ENCODE measurements around the gene ABCG1.

ABCG1 gene

DNA sequence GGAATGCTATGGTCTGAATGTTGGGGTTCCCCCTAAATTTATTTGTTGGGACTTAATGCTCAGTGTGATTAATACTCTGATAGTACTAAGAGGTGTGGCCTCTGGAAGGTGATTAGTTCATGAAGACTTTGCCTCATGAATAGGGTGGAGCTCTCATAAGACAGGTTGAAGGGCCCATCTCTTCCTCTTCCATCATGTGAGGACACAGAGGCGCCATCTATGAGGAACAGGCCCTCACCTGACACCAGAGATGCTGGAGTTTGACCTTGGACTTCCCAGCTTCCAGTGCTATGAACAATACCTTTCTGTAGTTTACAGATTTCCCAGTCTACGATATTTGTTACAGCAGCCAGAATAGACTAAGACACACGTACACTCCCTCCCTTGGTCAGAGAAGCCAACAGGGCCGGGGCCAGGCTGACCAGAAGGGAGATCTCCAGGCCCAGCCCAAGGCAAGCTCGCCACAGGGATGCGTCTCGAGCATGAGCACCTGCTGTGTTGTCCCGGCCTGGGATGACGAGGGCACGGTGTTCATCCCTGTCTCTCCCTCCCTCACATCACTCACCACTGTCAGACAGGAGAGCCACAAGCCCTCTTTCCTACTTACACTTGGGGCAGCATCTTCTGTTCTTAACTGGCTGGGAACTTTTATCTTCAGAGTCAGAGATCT, 4.7 kb upstream of the ABCG1 start:
- in situ Hi-C loops (cut with MboI; ENCODE audit: low sequenced_read_pairs): no loop called here

DNA sequence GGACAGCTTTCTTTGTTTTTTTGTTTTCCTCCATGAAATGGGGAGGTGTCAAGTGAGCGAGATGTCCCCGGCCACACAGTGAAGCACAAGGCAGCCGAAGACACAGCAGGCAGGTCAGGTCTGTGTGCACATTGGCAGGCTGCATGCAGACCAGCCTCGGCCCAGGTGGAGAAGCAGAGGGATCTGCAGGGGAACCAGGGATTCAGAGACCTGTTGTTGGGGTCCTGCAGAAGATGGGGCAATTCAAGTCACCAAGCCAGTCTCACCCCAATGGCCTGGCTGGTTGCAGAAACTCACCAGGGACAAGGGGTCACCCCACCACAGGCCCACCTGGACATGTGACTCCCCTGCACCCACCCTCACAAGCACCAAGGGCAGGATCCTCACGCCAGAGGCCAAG, 4.0 kb upstream of the ABCG1 start:
- in situ Hi-C loops (cut with MboI; ENCODE audit: low sequenced_read_pairs): no loop called here

DNA sequence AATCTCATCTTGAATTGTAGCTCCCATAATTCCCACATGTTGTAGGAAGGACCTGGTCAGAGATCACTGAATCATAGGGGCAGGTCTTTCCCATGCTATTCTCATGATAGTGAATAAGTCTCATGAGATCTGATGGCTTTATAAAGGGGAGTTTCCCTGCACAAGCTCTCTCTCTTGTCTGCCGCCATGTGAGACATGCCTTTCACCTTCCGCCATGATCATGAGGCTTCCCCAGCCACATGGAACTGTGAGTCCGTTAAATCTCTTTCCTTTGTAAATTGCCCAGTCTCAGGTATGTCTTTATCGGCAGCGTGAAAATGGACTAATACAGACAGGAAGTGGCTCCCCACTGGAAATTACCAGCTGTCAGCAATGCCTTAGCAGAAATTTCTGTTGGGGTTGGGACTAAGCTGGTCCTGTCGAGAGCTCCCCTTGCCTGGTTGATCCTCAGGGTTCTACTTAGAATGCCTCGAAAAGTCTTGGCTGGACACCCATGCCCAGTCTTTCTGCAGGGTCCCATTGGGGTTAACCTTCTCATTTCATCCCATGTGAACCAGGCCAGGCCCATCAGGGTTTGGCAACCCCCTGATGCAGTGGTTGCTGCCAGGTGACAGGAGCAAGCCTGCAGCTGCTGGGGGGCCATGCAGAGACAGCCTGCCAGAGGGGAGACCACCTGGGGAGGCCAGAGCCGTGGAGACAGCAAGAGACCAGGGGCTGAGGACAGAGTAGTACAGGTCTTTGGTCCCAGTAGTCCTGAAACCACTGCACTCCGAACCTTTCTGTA, 2.8 kb upstream of the ABCG1 start:
- in situ Hi-C loops (cut with MboI; ENCODE audit: low sequenced_read_pairs): no loop called here

DNA sequence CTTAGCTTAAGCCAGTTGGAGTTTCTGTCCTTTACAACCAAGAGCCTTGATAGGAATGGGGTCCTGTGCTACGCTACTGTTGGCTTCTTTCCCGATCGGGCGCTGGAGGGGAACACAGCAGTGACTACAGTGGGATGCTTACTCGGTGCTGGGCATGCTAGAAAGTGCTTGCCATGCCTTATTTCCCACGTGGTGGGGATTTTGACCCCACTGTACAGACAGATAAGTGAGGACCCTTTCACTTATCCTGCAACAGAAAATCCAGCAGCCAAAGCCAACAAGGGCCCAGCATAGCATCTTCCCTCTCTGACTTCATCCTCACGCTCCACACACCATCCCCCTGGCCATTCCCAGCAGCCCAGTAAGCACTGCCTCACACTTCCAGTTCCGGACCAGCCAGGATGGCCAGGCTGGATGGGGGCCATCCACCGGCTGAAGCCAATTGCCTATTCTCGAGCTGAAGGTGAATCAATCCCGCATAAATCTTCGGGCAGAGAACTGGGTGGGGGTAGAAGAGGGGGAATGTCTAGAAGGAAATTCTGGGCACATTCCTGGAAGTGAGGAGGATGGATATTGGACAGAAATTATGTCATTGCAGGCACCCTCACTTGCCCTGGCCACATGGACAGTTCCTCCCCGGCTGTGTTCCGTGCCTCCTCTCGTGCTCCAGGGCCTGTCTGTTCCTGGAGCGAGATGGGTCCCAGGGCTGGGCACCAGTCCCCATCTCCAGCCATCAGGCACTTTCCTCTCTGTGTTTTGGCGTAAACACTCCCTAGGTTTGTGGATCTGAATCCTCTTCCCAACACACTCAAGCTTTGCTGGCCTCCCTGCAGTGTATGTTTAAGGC, 2.0 kb upstream of the ABCG1 start:
- in situ Hi-C loops (cut with MboI; ENCODE audit: low sequenced_read_pairs): no loop called here

DNA sequence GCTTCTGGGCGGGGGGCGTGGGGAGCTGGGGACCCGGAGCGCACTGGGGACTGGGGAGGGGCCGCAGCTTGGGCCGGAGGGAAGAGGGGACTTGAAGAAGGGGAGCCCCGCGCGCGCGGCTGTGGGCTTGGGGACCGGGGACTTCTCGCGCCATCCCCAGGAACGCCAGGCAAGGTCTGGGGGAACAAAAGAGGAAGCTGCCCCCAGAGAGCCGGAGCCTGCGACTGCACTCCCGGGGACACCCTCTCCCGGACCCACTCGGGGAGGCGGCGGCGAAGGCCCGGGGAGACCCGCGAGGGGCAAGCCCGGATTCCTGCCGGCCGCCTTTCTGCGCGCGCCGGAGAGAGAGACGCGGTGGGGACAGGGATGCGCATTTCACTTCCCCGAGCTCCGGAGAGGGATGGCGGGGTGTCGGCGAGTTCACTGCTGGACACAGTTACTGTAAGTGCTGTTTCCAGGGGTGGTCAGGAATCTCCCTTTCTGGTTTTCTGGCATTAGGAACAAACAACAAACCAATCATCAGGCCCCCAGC, 732 bp downstream of the ABCG1 start:
- in situ Hi-C loops (cut with MboI; ENCODE audit: low sequenced_read_pairs): no loop called here

DNA sequence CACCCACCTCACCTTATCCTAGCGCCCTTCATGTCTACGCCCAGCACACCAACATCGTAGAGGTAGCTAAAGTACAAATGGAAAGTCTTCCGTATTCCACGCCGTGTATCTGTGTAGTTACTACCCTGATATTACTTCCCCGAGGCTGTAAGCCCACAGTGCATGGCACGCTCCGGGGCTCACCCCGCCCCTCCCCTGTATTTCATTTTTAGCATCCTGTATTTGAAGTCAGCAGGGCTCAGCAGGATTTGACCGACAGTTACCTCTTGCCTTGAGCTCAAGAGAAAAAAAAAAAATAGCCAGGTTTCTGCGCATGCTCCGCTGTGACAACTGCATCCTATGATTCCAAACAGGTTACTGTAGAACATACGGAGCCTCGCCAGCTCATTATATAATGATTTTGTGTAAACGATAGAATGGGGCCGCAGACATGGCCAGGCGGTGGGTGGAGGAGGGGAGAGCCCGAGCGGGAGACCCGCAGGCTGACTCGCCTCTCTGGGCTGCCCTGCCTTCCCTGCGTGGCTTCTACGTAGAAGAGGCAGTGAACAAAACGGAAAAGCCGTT, 1.3 kb downstream of the ABCG1 start:
- in situ Hi-C loops (cut with MboI; ENCODE audit: low sequenced_read_pairs): no loop called here

DNA sequence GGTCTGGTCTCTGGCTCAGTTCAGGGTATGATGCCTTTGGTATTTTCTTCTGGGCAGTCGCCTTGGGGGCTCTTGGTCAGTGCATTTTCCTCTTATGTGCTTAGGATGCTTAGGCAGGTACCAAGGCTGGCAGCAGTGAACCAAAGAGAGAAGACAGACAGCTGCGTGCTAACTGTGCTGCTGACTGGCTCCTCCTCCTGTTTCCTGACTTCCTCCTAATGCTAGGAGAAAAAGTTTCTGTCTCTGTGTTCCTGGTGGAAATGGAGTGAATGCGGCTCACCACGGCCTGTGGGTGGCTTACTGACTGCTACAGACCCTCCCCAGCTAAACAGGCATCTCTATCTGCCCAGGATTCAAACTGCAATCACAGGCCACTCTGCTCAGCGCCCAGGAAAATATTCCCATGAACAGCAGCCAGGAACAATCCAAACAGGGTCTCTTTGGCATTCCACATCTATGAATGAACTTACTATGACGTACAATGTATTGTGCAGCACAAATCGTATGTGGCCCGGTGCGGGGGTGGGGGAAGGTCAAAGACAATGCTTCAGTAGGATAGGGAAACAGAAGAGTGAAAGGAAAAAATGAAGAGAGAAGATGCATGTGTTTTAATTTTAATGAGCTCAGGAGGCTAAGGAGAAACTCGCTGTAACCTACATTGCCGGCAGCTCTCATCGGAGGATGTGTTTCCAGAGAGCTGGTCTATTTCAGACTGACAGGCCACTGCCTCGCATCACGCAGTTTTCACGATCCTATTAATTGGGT, 2.8 kb downstream of the ABCG1 start:
- in situ Hi-C loops (cut with MboI; ENCODE audit: low sequenced_read_pairs): no loop called here

DNA sequence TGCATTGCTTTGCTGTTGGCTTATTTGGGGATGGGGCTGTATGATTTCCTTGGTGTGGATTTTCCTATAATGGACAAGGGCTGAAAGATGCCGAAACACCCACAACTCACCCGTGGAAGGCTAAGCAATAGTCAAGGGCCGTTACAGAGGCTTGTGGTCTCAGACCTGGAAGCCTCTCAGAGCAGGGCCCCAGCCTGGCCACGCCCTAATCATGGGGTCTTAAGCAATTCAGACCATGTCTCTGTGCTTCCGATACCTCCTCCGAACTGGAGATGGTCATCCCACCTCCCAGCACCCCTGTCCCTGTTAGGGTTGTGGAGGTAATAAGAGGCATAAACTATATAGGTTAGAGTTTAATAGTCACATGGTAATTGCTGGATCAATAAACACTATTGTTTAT, 3.4 kb downstream of the ABCG1 start:
- in situ Hi-C loops (cut with MboI; ENCODE audit: low sequenced_read_pairs): no loop called here

DNA sequence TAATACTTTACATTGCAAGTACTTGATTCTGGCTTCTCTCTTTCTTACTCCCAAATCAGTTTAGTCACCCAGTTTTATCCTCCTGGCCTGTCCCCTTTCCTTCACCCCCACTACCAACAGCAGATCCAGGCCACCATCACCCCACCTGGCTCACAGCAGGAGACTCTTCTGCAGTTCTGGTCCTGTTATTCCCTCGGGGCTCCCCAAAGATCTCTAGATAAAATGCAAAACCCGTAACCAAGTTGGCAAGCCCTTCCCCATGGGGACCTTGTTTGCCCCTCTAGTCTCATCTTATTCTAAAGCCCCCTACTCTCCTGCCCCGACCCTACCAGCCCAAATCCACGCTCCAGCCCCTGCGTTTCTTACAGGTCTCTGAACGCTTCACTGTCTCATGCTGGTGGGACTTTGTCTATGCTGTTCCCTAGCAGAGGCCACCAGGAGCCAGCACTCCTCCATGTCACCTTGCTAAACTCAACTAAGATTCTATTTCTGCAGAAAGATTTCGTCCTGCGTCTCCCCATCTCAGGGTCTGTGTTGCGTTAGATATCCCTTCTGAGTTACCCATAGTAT, 4.0 kb downstream of the ABCG1 start:
- in situ Hi-C loops (cut with MboI; ENCODE audit: low sequenced_read_pairs): no loop called here

DNA sequence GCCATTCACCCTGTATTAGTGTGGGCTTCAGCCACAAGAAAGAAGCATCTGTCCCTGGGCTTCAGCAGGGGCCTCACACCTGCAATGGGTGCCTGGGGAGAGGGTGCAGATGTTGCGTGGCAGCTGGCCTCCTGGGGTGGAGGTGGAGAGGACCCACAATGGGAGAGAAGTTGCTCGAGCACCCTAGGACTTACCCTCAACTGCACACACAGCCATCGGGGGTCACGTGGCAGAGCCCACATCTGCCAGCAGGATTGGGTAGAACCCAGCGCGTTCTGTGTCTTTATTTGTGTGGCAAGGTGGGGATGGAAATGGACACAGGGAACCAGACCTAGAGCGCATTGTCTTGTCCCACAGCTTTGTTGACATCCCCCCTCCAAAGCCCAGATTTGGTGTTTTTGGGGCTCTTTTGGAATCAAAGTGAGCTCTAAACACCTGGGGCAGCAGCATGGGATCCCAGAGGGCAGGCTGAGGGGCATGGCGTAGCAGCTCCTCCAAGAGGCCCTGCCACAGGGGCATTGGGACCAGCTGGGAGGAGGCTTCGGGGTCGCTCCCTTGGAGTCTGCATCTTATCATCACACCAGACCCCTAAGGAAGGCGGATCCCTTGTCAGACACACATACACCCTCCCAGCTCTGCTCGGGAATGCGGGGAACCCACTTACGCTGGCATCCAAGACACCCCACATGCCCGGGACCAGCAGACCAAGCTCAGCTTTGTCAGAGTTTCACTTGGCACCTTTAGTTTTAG, 5.1 kb downstream of the ABCG1 start:
- in situ Hi-C loops (cut with MboI; ENCODE audit: low sequenced_read_pairs): no loop called here

DNA sequence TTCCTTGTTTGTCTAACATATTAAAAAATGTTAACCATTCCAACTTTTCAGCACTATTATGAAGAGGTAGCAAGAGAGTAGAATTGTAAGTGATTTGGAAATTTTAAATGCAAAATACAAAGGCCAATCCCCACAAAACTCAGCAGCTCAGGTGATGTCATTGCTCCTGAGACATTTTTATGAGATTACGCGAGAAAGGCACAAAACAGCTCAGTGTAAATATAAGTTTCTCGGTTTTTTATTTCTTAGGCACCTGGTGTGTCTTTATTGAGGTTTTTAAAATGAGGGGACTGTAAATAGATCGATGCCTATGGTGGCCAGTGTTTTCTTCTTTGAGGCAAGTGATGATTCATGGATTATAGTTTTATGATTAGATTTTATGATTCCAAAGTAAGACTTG, 6.1 kb downstream of the ABCG1 start:
- in situ Hi-C loops (cut with MboI; ENCODE audit: low sequenced_read_pairs): no loop called here

DNA sequence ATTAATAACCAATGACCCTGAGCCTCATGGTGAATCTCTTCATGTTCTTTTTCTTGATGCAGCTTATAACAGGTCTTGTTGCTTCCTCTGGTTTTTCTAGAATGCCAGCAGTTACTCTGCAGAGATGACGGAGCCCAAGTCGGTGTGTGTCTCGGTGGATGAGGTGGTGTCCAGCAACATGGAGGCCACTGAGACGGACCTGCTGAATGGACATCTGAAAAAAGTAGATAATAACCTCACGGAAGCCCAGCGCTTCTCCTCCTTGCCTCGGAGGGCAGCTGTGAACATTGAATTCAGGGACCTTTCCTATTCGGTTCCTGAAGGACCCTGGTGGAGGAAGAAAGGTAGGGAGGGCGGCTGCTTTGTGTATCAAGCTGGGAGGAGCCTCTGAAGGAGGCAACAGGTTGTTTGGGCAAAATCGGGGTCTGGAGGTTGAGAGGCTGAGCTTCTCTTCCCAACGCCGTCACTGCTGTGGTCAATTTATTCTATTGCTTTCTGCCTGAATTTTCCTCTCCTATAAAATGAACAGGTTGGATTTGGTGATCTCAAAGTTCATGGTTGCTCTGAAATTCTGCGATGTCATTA, 6.7 kb downstream of the ABCG1 start:
- in situ Hi-C loops (cut with MboI; ENCODE audit: low sequenced_read_pairs): no loop called here

DNA sequence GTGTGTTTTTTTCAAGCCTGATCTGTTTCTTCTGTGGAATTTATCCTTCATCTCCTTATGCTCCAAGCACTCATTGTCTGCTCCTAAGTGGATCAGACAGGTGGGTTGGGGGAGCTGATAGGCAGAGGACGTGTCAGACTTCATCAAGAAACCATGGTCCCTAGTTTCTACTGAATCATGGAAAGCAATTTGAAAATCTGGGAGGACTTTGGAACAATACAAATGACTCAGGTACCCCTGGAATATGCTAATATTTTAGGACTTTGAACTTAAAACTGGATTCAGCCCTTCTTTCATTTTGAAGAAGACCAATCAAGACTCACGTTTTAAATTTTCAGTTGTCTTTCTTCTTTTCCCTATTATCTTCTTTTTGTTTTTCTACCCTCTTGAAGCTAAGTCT, 7.7 kb downstream of the ABCG1 start:
- in situ Hi-C loops (cut with MboI; ENCODE audit: low sequenced_read_pairs): no loop called here

DNA sequence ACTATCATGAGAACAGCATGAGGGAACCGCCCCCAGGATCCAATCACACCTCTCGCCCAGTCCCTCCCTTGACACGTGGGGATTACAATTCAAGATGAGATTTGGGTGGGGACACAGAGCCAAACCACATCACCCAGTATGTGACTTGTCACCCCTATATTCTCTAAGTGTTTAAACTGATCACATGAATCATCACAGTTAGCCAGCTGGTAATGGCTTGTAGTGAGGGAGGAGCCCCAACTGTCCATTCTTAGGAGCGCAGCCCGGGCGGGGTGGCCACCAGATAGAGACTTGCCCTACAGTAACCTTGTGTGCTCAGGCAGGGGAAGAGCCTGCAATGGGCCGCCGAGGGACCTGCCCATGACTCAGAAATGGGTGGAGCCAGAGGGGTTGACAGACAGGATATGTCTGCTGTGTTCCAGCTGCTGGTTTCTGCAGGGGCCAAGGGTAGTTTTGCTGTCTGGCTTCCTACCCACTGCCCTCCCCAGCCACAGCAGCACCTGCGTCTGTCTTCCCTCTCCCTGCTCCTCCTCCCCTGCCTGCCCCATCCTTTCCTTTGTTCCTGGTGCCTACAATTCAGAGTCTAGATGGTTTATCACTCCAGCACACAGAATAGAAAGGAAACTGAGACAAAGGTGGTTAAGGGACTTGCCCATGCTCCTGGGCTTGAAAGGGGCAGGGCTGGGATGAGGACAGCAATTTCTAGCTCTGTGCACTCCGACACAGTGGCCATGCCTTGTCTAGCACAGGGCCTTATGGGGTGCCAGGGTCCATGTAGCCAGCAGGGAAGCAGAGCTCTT, 9.2 kb downstream of the ABCG1 start:
- in situ Hi-C loops (cut with MboI; ENCODE audit: low sequenced_read_pairs): no loop called here

DNA sequence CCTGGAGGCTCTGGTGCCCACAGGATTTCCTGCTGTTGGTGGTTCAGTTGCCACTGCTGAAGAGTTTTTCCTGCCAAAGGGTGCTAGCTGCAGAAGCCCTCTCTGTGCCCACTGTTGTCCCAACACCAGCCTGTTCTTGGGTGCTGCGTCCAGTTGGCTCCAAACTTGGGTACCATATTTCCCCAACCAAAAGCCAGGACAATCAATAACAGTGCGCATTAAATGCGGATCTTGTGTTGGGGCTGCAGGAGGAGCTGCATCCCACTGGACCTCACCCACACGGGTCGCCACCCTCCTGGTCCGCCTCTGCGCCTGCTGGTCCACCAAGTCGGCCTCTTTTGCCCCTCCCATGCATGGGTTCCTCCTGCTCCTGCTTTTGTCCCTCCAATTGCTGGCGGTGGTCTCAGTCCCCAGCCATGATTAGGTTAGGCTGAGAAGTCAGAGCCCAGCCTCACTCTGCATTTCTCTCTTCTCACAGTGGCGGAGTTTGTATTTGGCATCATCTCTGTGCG, 9.8 kb downstream of the ABCG1 start:
- in situ Hi-C loops (cut with MboI; ENCODE audit: low sequenced_read_pairs): no loop called here

DNA sequence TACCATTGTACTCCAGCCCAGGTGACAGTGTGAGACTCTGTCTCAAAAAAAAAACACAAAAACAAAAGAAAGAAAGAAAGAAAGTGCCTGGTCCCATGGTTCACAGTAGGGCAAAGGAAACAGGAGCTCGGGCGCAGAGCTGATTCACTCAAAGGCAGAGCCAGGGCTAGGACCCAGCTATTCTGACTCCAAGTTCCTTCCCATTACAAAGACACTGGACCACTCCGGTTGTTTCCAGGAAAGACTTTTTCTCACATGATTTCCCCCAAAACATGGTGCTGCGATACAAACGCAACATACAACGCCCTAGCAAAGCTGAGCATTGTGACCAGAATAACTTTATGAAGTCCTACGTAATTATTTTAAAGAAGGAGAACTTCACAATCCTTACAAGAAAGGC, 10.7 kb downstream of the ABCG1 start:
- in situ Hi-C loops (cut with MboI; ENCODE audit: low sequenced_read_pairs): no loop called here

DNA sequence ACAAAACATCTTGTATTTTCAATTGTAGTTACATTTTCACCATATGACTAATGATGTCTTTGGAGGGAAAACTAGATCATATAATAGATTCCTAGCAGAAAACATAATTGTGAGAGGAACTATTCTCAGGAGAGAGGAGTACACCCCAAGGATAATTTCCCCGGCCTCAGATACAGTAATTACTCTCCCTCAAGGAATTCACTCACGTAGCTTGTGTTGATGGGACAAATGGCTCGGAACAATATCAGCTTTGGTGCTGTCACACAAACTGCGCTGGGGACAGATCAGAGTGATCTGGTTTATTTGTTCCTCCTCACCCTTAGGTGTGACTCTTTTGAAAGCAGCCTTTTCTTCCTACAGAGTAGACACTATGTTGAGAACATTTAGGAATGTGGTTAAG, 11.2 kb downstream of the ABCG1 start:
- in situ Hi-C loops (cut with MboI; ENCODE audit: low sequenced_read_pairs): no loop called here

DNA sequence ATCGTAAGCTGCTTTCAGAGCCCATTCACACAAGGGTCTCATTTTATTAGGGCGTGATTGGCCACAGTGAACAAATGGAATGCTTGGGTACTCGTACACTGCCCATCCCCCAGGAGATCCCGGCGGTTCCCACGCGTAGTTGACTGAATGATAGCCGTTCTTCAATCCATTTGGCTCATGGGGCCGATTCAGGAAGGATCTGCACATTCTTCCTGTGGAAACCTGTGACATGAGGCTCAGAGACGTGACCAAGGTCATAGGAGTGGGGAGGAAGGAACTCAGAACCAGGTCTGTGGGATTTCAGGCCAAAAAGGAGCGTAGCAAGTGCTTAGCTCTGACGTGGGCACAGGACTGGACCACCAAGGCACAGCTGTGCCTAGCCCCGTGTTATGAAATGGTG, 11.7 kb downstream of the ABCG1 start:
- in situ Hi-C loops (cut with MboI; ENCODE audit: low sequenced_read_pairs): no loop called here

Measured in HL-60/S4 (cell line).